GM12878 (cell line): ENCODE measurements around the gene APOO. TPM values are rescaled to one million over a fixed set of nuclear protein-coding genes. Genes with fewer than 3 reads are reported as not detected.

ENCODE experiments used
- CTCF ChIP-seq, 3 experiments: IDR thresholded peaks in 2 of 3; conservative IDR thresholded peaks in 1 of 3; 2 replicates each; pipeline ENCODE4 v1.5.1; 2011; ENCODE audit warnings: low read depth in 3 of 3, low read length in 3 of 3, mild to moderate bottlenecking in 3 of 3, control low read depth in 2 of 3, moderate library complexity in 2 of 3, inconsistent platforms in 1 of 3, mixed read lengths in 1 of 3; ENCODE audit not compliant: control insufficient read depth in 2 of 3, insufficient read depth in 1 of 3; ENCODE audit errors: extremely low read depth in 1 of 3
- CUX1 ChIP-seq: IDR thresholded peaks from 2 replicates; pipeline ENCODE4 v1.6.1; 2012; ENCODE audit warnings: improper control_type of control experiment, low read depth, low read length; ENCODE audit not compliant: insufficient replicate concordance
- STAT3 ChIP-seq: IDR thresholded peaks from 2 replicates; pipeline ENCODE4 v1.6.1; 2011; ENCODE audit warnings: low read depth, low read length, improper control_type of control experiment
- polyA plus RNA-seq, 11 experiments: library from polyadenylated mRNA; depleted of rRNA in 4 of 11; unstranded in 6 of 11; stranded (reverse) in 5 of 11; fragments of >200 nt; fragmentation: Nextera tagmentation in 4 of 11; fragmentation: Illumina TruSeq in 1 of 11; extraction: Ambion mirVana in 4 of 11; extraction: Trizol in 1 of 11; gene quantifications; 1 replicate in 1 of 11; 2 replicates in 10 of 11; pipeline versions ENCODE4 v1.2.1 to v1.2.3, GENCODE V29; 2011 to 2016; ENCODE audit warnings: inconsistent platforms in 2 of 11, missing spikeins in 2 of 11, low read depth in 1 of 11
- total RNA-seq, 4 experiments: library from RNA; depleted of rRNA in 3 of 4; stranded (reverse); fragments of >200 nt in 3 of 4; fragmentation: Illumina TruSeq in 1 of 4; extraction: Trizol in 1 of 4; gene quantifications; 2 replicates each; pipeline versions ENCODE4 v1.2.1 to v1.2.3, GENCODE V29; 2013 to 2021

Gene APOO
- total and polyA plus RNA-seq, 10 of the 15 experiments (the other 5 are each of a cell fraction or from before 2014, with no cell fraction given), result 20.7 to 68.7 (median 35.5) TPM

GRCh38 chrX:23888887-23889501 is 18.7 kb downstream of the APOO start (continued):
- TF ChIP-seq CUX1, result no peak
- no peak for TF ChIP-seq STAT3
- no peak for TF ChIP-seq CTCF (IDR thresholded peaks at IDR 0.05 in 2 of 3, conservative IDR thresholded peaks at IDR 0.05 in 1 of 3; ENCODE audit: control insufficient read depth in 2 of 3, extremely low read depth in 1 of 3, insufficient read depth in 1 of 3, low read depth in 3 of 3, low read length in 3 of 3)
